Ishikawa (cell line): Measurements from ENCODE around the gene ASB2.

ENCODE experiments used
- CREB1 ChIP-seq: IDR thresholded peaks from 2 replicates; pipeline ENCODE4 v1.6.1; 2012; ENCODE audit warnings: low read depth
- EP300 ChIP-seq: IDR thresholded peaks from 2 replicates; pipeline ENCODE4 v1.6.1; 2012; ENCODE audit warnings: borderline replicate concordance

DNA sequence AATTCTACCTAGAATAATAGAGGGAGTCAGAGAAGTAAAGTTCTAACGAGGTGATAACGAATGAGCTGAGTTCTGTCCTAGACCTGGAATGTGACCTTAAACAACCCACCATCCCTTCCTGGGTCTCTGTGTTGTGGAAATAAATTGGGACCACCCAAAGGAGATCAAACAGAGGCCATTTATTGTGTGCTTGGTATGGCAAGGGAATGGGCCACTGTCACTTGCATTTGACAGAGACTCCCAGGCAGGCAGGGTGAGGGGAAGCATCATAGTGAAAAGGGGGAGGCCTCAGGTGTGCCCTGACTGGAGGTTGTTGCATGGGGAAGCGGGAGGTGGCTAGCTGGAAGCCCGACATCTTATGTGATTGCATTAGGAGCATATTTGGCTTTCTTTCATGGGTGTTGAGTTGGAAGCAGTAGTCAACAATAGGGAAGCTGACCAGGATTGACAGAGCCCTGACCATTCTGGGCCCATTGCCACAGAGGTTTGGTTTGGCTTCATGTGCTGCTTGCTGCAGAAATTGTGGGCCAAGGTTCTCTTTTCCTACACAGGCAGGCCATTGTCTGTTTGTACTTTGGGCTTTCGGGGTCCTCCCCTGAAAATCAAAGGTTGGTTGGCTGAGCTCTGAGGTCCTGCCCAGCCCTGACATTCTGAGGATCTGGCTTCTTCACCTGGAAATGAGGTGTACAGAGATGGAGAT lies 66.8 kb downstream of the ASB2 start:
- no peak for TF ChIP-seq EP300
- TF ChIP-seq CREB1, result no peak
